ENCODE results near the gene PDIA4. TPM values are rescaled to one million over a fixed set of nuclear protein-coding genes. Genes with fewer than 3 reads are reported as not detected.
"Not testable (repeated sequence)": the region's sequence is repeated elsewhere in the genome, so short reads cannot be mapped to it uniquely, and the experiment has no call there.

Gene PDIA4
- polyA plus RNA-seq, 3 donors: 164 to 199 (median 188) TPM

DNA sequence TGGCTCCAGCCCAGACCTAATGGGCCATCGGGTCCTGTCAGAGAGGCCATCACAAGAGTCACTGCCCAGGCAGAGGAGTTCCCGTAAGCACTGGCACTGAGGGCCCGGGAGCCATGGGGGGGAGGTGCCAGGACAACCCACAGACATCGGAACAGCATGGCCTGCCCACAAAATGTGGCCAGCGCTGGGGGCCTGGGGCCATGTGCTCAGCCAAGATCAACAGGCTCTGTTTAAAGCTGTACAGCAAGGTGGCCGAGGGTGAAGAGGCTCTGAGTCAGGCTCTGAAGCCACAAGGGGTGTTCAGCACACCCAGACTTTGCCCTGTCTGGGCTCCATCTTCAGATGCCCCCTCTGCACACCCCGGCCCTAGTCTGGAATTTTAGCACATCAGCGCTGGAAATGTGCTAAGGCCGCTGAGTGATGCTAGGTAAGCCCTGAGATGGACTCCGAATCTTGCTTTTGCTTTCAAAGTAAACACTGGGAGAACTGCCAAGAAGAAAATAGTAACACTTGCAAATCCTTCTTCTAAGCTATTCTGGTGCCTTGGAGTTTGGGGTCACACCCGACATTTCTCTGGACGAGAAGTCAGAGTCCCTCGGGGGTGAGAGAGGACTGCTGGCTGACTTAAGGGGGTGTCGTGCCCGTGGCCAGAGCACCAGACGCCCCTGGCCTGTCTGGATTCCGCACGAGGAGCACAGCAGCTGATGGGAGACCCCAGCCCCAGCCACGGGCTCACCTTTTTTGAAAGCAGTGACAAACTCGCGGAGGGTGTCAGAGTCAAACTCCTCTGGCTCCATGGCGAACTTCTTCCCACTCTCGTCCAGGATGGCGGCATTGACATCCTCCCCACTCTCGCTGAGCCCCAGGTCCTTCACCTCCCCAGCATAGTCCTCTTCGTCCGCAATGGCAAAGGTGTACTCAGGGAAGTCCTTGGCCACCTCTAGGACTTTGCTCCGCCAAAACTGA is 23.6 kb downstream of the PDIA4 start:
- DNase-seq (ENCODE audit: low read depth in 3 of 3, low spot score in 2 of 3): no peak

- DNase-seq (ENCODE audit: low read depth in 3 of 3, low spot score in 2 of 3): no peak
Observed at GRCh38 chr7:149003560-149004305, 24.6 kb downstream of the PDIA4 start.

DNA sequence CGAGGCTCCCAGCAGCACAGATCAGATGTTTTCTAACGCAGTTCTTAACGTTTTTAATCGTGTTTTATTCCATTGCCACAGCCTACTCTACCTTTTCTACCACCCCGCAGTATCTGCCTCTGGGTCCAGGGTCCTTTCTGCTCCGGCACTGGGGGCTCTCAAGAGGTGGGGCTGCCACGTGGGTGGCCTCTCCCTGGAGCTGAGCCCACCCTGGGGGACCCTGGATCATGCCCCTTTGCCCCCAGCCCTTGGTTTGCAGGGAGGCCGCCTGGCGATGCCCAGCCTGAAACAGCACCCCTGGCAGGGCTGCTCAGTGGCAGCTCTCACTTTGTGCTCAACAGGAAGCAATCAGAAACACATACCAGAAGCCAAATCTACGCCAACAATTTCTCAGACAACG is 25.3 kb downstream of the PDIA4 start:
- DNase-seq (ENCODE audit: low read depth in 3 of 3, low spot score in 2 of 3): no peak

DNA sequence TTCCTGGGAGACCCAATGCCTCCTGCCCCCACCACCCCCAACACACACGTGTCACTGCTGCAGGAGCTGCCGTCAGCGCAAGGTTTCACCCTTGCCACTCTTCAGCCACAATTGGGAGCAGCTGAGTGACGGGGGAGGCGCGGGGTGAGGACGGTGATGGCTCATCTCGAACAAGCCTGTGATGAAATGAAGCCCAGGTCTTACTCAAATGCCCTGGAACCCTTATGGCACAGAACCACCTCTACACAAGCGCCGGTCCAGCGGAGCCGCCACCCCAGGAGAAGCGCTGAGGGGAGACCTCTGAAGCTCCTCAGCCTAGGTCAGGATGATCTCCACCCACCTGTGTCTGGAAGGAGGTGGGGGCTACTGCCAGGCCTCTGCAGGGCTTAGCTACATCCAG is 25.7 kb downstream of the PDIA4 start:
- no peak for DNase-seq (ENCODE audit: low read depth in 3 of 3, low spot score in 2 of 3)

- no peak for DNase-seq (ENCODE audit: low read depth in 3 of 3, low spot score in 2 of 3)
Observed at GRCh38 chr7:149001427-149002068, 26.8 kb downstream of the PDIA4 start.

- no peak for DNase-seq (ENCODE audit: low read depth in 3 of 3, low spot score in 2 of 3)
Observed at GRCh38 chr7:149000961-149001360, 27.3 kb downstream of the PDIA4 start.

- no peak for DNase-seq (ENCODE audit: low read depth in 3 of 3, low spot score in 2 of 3)
Observed at GRCh38 chr7:148999192-148999591, 29.1 kb downstream of the PDIA4 start.

DNA sequence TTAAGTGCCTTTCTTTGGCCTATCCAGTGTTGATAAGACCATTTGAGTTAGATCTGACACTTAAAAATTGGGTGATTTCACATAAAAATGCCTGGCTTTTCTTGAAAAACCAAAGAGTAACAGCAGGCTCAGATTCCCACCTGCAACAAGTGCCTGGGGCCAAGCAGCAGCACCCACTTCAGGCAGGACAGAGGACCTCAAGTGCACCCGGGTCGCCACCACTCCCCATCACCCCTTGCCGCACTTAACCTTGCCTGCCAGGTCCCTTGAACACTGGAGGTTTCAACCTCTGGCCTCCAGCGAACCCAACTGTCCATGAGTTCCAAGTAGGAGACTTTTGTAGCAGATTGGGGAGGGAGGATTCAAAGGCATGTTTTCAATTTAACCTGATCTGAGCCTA is 30.8 kb downstream of the PDIA4 start:
- DNase-seq (ENCODE audit: low read depth in 3 of 3, low spot score in 2 of 3): no peak

DNA sequence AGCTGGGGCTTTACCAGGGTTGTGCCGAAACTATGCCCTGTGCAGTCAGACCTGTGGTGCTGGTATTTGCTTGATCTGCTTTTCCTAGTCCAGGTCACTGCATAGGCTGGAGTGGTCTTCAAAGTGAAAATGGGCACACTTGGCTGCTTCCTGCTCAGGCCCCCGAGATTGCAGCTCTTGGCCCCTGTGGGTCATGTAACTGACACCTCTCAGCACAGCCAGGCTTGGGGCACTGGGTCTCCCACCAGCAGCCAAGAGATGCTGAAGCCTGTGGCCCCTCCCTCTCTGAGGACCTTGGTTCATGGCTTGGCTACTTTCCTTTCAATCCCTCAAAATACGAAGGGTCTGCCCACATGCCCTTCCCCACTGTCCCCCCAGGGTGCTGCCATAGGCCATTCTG is 33.7 kb downstream of the PDIA4 start:
- no peak for DNase-seq (ENCODE audit: low read depth in 3 of 3, low spot score in 2 of 3)

DNA sequence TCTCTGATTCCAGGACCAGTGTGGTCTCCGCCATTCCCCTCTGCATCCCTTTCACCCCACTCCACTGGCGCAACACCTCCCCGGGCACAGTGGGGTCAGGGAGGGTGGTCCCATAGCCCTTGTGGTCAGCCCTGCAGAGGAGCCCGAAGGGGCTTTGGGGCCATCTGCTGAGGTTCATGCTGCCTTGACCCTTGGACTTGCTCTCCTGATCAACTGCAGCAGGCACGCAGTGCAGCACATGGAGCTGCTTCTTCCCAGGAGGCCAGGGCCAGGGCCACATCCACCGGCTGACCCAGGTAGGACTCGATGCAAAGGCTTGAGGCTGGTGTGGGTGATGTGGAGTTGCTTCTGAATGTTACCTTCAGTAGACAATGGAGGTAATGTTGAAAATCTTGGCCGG is 35.1 kb downstream of the PDIA4 start:
- no peak for DNase-seq (ENCODE audit: low read depth in 3 of 3, low spot score in 2 of 3)

- DNase-seq (ENCODE audit: low read depth in 3 of 3, low spot score in 2 of 3): no peak
Observed at GRCh38 chr7:148991536-148991935, 36.8 kb downstream of the PDIA4 start.

- peak in 1 of 3 donors; percentile 26 for DNase-seq (ENCODE audit: low read depth in 3 of 3, low spot score in 2 of 3)
Observed at GRCh38 chr7:148987751-148988512, 40.4 kb downstream of the PDIA4 start.

DNA sequence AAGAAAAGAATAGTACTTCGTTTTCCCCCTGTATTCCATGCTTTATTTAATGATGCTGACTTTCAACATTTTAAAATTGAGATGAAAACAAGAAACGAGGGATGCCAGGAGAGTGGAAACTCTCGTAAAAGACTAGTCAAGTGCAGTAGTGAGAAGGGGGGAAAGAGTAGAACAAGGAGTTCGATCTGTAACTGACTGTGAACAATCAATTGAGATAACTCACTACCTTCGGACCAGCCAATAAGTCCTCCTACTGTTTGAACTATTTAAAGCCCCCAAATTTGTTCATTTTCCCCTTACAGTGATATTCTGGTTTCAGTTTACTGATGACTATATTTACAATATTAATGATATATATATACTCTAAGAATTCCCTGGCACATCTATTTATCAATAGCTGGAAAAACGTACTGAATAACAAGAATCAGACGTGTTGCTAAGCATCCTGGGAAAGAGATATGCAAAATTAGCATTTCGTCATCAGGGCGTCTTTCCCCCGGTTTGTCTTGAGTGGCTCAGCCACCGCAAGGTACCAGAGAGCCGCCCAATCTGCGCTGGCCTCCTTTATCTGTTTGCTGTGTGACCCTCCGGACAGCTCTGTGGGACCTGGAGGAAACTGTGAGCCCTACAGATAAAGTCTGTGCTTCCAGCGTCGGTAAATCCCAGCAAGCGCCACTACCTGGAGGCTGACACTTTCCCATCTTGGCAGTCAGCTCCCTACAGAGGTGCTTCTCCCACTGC is 41.1 kb downstream of the PDIA4 start:
- DNase-seq (ENCODE audit: low read depth in 3 of 3, low spot score in 2 of 3): peak in 2 of 3 donors; percentile 80 to 88

GRCh38 chr7:148986742-148987009 is 41.6 kb downstream of the PDIA4 start:
- no peak for DNase-seq (ENCODE audit: low read depth in 3 of 3, low spot score in 2 of 3)

GRCh38 chr7:148983200-148984146 is 44.8 kb downstream of the PDIA4 start:
- DNase-seq (ENCODE audit: low read depth in 3 of 3, low spot score in 2 of 3): peak in 2 of 3 donors; percentile 73 to 79

- peak in 2 of 3 donors; percentile 32 to 45 for DNase-seq (ENCODE audit: low read depth in 3 of 3, low spot score in 2 of 3)
Observed at GRCh38 chr7:148982654-148983199, 45.6 kb downstream of the PDIA4 start.

DNA sequence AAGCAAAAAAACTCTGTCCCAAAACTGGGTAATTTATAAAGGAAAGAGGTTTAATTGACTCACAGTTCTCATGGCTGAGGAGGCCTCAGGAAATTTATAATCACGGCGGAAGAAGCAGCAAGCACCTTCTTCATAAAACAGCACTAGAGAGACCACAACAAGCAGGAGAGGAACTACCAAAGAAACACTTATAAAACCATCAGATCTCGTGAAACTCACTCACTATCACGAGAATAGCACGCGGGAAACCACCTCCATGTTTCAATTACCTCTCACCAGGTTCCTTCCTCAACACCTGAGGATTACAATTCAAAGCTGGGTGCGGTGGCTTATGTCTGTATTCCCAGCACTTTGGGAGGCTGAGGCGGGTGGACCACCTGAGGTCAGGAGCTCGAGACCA is 48.5 kb downstream of the PDIA4 start:
- no peak for DNase-seq (ENCODE audit: low read depth in 3 of 3, low spot score in 2 of 3)

GRCh38 chr7:148979072-148979471 is 49.2 kb downstream of the PDIA4 start:
- DNase-seq (ENCODE audit: low read depth in 3 of 3, low spot score in 2 of 3): not testable (repeated sequence)

GRCh38 chr7:148978091-148978490 is 50.2 kb downstream of the PDIA4 start:
- no peak for DNase-seq (ENCODE audit: low read depth in 3 of 3, low spot score in 2 of 3)

Measured in right renal cortex interstitium (tissue), 3 donors.